ENCODE results near the gene ZNF335.

The ZNF335 gene

DNA sequence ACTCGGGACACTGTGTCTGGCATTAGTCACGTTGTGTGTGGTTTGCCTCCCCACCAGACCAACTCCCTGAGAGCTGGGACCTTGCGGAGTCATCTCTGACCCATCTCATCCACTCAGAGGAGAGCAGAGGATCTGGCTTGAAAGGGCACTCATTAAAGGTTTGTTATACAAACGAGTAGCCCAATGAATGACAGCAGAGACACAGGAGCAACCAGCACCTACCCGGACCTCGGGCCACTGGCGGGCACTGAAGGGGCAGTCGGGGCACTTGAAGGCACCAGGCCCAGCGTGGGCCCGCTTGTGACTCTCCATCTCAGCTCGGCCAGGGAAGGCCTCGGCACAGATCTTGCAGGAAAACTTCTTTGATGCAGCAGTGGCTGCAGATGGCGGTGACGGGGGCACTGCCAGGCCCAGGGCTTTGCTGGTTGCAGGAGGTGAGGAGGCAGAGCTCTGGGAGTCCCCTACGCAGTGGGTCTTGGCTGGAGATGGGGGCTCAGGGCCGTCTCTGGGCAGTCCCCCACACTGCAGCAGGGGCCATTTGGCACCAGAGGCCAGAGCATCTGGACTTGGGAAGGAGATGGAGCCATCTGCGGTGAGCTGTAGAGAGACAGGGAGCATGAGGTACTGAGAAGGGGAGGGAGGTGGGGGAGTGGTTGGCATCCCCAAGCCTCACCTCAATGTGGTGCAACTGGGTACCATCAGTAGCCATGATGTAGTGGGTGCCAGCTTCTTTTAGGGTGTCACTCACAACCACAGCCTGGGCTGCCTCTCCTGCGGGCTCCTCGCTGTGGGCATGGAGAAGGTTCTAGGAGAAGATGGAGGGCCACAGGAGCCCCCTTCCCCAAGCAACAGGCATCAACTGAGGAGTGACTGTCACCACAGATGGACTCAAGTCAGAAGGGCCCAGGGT, 19.8 kb downstream of the ZNF335 start:
- no peak for DNase-seq (ENCODE audit: low read depth)

DNA sequence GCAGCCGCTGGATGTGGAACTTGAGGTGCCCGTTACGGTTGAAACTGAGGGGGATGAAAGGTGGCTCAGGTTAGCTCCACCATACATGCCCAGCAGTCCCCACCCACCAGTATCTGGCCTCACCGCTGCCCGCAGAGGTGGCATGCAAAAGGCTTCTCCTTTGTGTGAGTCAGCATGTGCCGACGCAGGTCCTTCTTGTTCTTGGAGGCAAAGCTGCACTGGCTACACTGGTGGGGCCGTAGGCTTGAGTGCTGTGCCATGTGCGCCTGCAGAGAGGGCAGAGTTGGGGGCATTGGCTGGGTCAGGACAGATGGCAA, 21.7 kb downstream of the ZNF335 start:
- DNase-seq (ENCODE audit: low read depth): no peak

DNA sequence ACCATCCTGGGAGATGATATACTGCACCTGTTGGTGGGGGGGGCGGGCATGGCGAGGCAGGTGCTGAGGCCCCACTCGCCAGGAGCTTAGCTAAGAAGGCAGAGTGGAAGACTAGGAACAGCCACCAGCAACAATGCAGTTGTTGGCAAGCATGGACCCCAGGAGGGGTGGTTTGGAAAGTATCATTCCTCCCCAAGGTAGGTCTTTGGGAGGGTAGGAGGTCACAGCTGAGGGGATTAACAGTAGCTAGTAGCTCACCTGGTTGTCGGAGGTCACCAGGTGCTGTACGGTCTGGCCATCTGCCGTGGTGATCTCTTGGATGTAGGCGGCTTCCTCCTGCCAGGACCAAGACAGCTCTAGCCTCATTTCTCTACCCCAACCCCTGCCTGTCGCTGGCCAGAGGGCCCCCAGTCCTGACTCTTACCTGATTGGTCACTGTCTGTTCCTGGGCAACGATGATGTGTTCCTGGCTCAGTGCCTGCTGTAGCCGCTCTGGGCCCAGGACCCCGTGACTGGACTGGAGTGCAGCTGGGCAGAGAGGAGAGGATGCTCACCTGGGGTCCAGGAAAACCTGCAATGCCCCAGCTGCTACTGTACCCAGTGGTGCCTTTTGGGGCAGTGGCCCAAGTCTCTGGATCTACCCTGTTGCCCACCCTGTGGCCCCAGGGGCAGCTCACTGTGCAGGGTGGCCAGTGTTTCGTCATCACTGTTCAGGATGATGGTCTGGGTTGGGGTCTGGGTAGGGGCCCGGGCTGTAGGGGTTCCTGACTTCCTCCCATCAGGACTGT, 22.3 kb downstream of the ZNF335 start:
- no peak for DNase-seq (ENCODE audit: low read depth)

DNA sequence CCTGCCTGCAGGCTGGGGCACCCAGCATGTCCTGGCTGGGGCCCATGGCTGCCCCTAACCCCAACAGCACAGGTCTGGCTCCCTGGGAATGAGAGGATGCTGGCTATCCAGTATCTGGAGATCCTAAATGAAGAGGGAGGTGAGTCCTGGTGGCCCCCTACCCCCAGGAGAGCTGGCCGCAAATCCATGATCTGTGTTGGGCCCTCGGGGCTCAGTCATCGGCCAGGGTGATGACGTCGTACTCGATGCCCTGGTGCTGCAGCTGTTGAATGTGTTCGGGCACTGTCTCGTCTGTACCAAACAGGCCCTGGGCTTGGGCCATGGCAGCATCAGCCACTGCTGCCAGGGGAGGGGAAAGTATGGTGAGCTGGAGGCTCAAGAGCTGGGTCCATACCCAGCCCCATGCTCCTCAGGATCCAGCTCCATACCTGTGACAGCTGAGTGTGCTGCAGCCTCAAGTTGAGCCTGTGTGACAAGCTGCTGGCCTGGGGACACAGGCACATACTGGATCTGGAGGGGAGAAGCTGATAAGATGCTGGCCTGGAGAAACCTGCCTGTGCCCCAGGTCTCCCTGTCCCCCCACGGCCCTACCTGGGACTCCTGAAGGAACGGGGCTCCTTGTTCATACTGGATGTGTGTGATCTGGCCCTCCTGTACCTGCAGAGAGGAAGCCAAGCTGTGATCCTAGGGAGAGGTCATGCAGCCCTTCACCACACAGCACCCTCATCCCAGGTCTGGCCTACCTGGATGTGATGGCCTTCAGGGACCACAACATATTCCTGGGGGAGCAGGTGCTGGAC, 23.1 kb downstream of the ZNF335 start:
- no peak for DNase-seq (ENCODE audit: low read depth)

DNA sequence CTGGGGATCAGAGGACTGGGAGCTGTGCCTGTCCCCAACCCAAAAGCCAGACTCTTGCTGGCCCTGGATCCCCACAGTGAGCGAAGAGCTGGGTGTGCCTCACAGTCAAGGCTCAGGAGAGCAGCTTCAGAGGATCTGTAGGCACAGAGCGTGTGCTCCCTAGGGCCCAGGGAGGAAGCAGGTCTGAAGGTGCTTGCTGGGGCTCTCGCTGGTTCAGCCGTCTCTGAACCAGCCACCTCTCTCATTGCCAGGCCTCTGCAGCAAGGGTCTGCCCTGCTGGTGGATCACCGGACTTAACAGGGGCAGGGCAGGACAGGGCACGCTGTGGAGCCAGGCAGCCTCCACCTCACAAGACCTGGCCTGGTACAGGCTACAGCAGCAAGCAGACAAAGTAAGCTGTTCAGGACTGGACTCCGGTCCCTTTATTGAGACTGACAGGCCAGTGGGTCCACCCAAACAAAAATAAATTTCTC, 23.7 kb downstream of the ZNF335 start:
- DNase-seq (ENCODE audit: low read depth): no peak

DNA sequence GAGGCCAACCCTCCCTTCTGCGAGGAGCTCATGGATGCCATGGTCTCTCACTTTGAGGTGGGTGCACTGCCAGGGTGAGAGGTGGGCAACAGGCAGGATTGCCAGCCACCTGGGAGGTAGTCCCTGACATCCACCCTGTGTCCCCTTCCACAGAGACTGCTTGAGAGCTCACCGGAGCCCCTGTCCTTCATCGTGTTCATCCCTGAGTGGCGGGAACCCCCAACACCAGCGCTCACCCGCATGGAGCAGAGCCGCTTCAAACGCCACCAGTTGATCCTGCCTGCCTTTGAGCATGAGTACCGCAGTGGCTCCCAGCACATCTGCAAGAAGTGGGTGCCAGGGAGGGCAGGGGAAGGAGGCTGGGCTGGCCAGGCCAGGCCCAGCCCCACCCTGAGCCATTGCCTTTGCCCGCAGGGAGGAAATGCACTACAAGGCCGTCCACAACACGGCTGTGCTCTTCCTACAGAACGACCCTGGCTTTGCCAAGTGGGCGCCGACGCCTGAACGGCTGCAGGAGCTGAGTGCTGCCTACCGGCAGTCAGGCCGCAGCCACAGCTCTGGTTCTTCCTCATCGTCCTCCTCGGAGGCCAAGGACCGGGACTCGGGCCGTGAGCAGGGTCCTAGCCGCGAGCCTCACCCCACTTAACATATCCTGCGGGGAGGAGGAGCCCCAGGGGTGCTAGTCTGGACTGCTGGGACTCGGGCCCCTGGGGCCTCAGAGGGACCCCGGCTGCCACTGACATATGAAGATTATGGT, 24.7 kb downstream of the ZNF335 start:
- DNase-seq (ENCODE audit: low read depth): no peak

DNA sequence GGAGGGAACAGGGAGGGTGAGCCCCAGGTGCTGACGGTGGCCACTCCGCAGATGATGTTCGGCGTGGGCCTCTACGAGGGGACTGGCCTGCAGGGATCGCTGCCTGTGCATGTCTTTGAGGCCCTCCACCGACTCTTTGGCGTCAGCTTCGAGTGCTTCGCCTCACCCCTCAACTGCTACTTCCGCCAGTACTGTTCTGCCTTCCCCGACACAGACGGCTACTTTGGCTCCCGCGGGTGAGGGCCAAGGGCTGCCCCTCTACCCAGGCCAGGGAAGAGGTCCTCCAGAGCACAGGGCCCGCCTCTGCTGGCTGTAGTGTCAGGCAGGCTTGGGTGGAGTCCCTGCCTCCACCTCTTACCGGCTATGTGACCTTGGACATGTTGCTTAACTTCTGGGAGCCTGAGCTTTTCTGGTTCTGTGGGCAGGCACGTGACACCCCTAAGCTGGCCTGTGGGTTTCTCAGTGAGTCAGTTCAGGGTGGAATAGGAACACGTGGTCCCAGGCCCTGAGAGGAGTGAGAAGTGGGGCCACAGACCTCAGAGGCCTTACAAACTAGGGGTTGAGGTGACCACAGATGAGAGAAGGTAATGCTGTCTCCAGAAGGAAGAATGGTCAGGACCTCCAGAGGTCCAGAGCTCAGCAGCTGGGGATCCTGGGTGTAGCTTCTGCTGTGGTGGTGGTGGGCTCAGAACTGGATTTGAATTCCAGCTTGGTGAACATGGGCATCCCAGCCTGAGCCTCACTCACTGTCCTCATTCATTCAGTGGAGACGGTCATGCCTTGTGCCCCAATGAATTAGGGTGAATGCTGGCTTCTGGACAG, 25.6 kb downstream of the ZNF335 start:
- no peak for DNase-seq (ENCODE audit: low read depth)

DNA sequence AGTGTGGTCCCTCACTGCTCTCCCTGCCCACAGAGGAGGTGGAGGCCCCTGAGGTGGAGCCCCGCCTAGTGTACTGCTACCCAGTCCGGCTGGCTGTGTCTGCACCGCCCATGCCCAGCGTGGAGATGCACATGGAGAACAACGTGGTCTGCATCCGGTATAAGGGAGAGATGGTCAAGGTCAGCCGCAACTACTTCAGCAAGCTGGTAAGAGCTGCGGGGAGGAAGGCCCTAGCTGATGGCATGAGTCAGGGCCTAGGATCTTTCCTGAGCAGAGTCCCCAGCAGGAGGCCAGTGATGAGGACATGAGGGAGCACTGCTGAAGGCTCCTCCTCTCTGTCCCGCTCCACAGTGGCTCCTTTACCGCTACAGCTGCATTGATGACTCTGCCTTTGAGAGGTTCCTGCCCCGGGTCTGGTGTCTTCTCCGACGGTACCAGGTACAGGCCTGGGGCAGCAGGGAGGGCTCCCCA, 26.3 kb downstream of the ZNF335 start:
- DNase-seq (ENCODE audit: low read depth): no peak

DNA sequence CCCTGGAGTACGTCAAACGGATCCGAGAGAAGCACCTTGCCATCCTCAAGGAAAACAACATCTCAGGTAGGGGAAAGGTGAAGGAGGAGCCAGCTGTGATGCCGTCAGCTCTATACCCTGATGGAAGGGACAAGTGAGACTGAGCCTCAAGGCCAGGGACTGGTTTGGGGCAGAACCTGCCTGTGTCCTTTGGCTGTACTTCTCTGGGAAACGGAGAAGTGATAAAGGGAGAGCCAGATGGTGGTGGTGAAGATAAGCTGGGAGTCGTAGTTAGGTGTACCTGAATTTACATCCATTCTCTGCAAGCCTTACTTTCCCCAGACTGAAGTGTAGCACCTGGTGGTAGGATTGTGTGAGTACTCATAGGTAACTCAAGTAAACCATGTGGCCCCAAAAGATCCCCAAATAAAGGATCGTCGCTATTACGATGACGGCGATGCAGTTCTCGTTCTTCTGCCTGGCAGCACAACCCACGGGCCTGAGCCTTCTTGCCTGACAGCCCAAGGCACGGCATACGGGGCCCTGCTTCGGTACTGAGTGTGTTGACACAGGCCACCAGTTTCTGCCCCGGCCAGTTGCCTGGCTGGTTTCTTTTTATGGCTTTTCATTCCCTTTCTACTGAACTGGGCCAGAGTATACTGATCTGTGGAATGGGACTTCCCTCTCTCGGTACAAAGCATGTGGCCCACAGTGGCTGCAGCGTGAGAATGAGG, 26.9 kb downstream of the ZNF335 start:
- DNase-seq (ENCODE audit: low read depth): no peak

DNA sequence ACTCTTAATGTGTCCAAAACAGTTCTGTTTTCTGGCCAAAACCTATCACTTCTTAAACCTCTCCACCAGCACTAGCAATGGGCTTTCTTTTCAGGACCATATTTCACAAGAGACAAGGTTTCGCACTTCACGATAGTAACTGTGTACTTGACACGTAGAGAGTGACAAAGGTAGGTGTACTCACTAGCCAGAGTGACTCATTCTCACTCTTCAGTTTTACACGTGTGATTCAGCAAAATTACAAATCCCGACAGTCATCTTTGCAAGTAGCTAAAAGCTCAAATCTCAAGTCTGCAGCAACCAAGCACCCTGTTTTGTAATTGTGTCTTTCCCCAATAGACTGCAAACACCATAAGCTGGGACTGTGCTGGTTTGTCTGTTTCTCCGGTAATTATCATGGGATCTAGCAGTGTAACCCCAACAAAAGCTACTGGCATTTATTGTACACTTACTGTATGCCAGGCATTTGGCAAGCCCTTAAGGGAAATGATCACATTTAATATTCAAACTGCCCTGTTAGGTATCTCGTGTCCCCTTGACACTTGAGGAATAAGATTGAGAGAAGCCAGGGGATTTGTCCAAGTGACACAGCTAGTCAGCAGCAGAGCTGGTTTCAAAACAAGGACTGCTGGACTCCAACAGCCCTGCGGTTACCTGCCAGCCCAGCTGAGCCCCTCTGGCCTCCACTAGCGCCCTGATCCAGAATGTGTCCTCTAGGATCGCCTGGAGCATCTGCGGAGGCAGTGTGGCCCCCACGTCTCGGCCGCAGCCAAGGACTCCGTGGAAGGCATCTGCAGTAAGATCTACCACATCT, 27.6 kb downstream of the ZNF335 start:
- DNase-seq (ENCODE audit: low read depth): no peak

DNA sequence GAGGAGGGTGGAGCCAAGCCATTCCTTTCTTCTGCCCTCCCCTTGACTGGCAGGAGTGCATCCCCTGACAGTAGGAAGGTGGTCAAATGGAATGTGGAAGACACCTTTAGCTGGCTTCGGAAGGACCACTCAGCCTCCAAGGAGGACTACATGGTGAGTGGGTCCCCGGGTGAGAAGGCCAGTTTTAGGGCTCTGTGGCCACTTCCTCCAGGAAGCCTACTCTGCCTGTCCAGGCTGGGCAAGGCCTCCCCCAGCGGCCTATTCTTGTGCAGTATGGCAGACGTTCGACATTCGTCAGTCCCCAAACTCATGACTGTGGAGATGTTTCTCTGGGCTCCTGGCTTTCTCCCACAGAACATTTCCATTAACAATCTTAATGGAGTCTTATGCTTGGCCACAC, 28.4 kb downstream of the ZNF335 start:
- DNase-seq (ENCODE audit: low read depth): no peak

DNA sequence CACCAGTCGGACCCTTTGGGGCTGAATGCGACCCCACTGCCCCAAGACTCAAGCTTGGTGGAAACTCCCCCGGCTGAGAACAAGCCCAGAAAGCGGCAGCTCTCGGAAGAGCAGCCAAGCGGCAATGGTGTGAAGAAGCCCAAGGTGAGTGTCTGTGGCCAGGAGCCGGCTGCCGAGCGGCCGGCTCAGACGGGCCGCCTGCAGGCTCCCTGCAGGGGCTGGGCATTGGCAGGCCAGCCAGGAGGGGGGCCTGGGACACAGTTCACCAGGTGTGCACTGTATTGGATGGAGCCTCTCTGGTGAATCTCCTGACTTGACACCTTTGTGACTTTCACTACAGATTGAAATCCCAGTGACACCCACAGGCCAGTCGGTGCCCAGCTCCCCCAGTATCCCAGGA, 31.5 kb downstream of the ZNF335 start:
- DNase-seq (ENCODE audit: low read depth): no peak

DNA sequence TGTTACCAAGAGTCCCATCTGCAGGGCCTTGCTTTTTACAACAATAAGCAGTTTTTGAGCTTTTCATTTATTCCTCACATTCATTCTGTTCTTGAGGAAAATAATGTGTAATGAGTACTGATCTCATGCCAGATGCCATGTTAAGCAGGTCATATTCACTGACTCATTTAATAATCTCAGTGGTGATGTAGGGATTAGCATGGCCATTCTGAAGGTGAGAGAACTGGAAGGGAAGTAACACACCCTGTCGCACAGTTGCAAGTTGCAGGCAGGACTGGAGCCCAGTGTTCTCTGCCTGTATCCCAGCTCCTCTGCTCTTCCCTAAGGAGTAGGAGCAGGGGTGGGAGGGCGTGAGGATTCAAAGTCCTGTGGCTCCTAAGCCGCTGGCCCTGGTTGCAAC, 31.9 kb downstream of the ZNF335 start:
- DNase-seq (ENCODE audit: low read depth): no peak

DNA sequence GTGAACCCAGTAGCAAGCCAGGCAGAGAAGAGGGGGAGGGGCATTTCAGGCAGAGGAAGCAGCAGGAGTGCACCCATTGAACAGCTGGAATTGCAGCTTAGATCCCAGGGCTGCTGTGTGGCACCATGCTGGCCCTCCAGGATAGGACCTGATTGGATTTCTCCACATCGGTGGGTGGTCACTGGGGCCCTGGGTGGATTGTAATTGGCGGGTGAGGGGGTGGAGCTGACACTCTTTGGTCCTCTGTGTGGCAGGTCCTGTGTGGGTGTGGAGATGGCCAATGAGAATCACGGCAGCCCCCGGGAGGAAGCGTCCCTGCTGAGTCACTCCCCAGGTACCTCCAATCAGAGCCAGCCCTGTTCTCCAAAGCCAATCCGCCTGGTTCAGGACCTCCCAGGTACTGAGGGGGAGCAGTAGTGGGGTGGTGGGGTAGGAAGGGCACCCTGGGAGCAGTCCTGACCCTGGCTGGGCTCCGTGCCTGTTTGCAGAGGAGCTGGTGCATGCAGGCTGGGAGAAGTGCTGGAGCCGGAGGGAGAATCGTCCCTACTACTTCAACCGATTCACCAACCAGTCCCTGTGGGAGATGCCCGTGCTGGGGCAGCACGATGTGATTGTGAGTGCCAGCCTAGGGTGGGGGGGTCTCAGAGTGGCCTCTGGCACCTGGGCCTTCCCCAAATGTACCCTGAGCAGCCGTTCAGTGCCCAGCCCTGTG, 33.1 kb downstream of the ZNF335 start:
- DNase-seq (ENCODE audit: low read depth): no peak

DNA sequence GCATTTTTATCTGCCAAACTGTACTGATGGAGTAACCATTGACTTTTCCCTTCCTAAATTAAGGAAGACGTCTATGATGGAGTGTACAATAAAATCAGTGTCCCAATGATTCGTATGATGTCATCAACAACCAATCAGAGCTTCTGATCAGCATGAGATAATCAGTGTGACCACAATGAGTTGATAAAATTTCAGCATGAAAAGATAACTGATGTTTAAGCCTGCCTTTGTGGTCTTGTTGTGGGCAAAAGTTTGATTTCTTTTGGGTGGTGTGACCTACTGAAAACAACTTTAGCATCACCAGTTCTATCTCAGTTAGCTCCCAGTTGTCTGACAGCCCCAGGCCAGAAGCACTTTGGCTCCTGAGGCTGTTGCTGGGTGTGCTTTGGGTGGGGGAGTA, 34.2 kb downstream of the ZNF335 start:
- no peak for DNase-seq (ENCODE audit: low read depth)

DNA sequence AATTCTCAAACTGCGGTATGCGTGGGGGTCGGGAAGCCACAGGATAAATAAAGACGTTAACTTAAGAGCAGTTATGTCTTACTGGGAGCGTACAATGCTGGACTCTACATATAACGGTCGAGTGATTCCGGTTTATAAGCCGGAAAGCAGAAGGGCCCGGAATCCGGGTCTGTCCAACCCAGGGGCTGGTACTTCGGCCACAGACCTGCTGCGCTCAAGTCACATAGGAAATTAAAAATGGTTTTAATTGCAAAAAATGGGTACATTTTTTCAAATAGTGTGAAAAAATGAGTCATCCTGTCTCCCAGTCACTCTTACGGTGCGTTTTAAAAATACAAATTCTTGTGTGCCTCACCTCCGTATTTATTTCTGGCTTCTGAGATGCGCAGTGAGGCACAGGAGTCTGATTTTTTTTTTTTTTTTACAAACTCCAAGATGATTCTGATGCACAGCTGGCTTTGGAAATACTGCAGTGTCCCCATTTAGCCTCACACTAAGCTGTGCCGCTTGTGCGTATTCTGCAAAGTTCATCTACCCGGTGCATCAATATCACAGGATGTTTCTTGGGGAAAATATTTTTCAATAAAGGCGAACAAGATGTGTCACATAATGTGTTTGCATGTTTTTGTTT, 36.5 kb downstream of the ZNF335 start:
- DNase-seq (ENCODE audit: low read depth): no peak

DNA sequence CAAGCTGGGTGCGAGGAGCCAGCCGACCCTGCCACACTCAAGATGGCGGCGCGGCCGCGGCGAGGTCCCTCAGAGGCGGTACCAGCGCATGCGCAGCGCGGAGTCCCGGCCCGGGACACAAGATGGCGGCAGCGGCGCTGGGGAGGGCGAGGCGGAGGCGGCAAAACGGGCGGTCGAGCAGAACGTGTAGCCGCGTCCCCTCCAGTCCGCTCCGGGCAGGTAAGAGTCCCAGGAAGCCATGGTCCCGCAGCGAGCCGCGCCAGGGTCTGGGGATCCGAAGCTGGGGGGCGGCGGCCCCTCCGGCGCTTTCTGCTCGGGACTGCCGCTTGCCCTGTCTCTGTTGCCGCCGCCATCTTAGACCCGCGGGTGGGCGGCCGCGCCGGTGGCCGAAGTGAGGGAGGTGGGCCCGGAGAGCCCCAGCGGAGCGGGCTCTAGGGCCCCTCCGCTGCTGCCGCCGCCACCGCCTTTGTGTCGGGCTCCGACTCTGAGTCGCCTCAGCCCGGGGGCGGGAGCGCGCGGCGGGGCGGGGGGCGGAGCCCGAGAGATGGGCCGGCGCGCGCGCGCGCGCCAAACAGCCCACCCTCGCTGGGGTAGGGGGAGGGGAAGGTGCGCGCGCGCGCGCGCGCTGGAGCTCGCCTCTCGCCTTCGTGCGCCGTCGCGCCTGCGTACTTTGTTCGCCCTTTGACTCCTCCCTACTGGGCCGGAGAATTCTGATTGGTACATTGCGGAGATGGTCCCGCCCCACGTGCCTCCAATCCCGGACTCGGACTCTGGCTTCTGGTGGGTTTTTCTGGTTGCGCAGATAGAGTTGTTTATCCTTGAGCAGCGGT, 37.2 kb downstream of the ZNF335 start, which contains the start of gene PCIF1:
Gene PCIF1, plus strand, starts transcription at position 98 of the 830 bp plus-strand sequence. CDS start 4,317 bp downstream, outside the sequence.
- DNase-seq (ENCODE audit: low read depth): peak; percentile 84

Data from non-pigmented ciliary epithelial cell (primary cell).